ENCODE results near the gene ACAD8.

ACAD8 gene

GRCh38 chr11:134289789-134290188 lies 36.4 kb downstream of the ACAD8 start:
- Histone ChIP-seq H3K9ac (ENCODE audit: low read length) (no peak overlapping the region), H3K27me3 (ENCODE audit: control insufficient read depth, insufficient read depth, low read length) (no peaks in the 10 kb centered on the region), H3K36me3 (ENCODE audit: control insufficient read depth, insufficient read depth, low read length) (no peaks in the 10 kb centered on the region), H3K27ac (ENCODE audit: low read depth, low read length) (no peak overlapping the region), H3K4me1 (ENCODE audit: control insufficient read depth, insufficient read depth, low read length) (no peaks in the 10 kb centered on the region), H3K4me3 (ENCODE audit: low read length) (no peak overlapping the region)

DNA sequence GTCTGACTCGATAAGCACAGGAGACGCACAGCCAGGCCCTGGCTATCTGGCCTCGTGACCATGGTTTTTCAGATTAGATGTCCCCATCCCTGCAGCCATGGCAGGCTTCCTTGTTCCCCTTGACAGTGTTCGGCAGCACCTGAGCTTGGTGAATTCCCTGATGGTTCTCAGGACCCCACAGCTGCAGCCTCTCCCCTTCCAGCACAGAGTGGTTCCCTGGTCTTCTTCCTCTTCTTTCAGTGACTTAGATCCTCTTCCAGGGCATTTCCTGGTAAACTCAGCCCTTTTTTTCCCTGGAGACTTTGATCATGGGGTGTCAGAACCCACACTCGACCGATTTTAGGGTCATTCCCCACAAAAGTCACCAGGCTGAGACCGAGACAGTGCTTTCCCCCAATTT lies 37.3 kb downstream of the ACAD8 start:
- no peaks in the 10 kb centered on the region for H3K27me3 ChIP-seq (ENCODE audit: control insufficient read depth, insufficient read depth, low read length)
- no peaks in the 10 kb centered on the region for H3K36me3 ChIP-seq (ENCODE audit: control insufficient read depth, insufficient read depth, low read length)
- no peak overlapping the region for H3K4me3 ChIP-seq (ENCODE audit: low read length)
- no peak overlapping the region for H3K27ac ChIP-seq (ENCODE audit: low read depth, low read length)
- H3K4me1 ChIP-seq (ENCODE audit: control insufficient read depth, insufficient read depth, low read length) = no peaks in the 10 kb centered on the region
- no peak overlapping the region for H3K9ac ChIP-seq (ENCODE audit: low read length)

GRCh38 chr11:134291196-134291595 lies 37.8 kb downstream of the ACAD8 start:
- Histone ChIP-seq H3K36me3 (ENCODE audit: control insufficient read depth, insufficient read depth, low read length) (no peaks in the 10 kb centered on the region), H3K27me3 (ENCODE audit: control insufficient read depth, insufficient read depth, low read length) (no peaks in the 10 kb centered on the region), H3K4me3 (ENCODE audit: low read length) (no peak overlapping the region), H3K9ac (ENCODE audit: low read length) (no peak overlapping the region), H3K27ac (ENCODE audit: low read depth, low read length) (no peak overlapping the region), H3K4me1 (ENCODE audit: control insufficient read depth, insufficient read depth, low read length) (no peaks in the 10 kb centered on the region)

DNA sequence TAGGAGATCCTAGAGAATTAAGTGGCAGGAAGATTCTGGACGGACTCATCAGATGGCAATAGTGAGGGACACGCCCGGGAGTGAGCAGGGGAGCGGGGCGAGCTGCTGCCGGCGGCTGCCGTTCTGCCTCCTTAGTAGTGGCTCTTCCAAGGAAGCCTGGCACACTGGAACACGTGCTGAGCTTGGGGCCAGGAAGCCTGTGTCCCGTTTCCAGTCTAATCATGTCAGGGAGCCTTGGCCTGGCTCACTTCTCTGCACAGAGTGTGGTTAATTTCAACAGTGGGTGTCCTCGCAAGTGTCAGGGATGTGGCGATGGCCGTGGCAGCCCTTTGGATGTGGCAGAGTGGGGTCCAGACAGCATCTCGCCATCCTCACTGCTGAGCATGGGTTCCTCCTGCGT lies 39.3 kb downstream of the ACAD8 start:
- Histone ChIP-seq H3K27ac (ENCODE audit: low read depth, low read length) (no peak overlapping the region), H3K4me3 (ENCODE audit: low read length) (no peak overlapping the region), H3K27me3 (ENCODE audit: control insufficient read depth, insufficient read depth, low read length) (no peaks in the 10 kb centered on the region), H3K9ac (ENCODE audit: low read length) (no peak overlapping the region), H3K36me3 (ENCODE audit: control insufficient read depth, insufficient read depth, low read length) (no peaks in the 10 kb centered on the region), H3K4me1 (ENCODE audit: control insufficient read depth, insufficient read depth, low read length) (no peaks in the 10 kb centered on the region)

DNA sequence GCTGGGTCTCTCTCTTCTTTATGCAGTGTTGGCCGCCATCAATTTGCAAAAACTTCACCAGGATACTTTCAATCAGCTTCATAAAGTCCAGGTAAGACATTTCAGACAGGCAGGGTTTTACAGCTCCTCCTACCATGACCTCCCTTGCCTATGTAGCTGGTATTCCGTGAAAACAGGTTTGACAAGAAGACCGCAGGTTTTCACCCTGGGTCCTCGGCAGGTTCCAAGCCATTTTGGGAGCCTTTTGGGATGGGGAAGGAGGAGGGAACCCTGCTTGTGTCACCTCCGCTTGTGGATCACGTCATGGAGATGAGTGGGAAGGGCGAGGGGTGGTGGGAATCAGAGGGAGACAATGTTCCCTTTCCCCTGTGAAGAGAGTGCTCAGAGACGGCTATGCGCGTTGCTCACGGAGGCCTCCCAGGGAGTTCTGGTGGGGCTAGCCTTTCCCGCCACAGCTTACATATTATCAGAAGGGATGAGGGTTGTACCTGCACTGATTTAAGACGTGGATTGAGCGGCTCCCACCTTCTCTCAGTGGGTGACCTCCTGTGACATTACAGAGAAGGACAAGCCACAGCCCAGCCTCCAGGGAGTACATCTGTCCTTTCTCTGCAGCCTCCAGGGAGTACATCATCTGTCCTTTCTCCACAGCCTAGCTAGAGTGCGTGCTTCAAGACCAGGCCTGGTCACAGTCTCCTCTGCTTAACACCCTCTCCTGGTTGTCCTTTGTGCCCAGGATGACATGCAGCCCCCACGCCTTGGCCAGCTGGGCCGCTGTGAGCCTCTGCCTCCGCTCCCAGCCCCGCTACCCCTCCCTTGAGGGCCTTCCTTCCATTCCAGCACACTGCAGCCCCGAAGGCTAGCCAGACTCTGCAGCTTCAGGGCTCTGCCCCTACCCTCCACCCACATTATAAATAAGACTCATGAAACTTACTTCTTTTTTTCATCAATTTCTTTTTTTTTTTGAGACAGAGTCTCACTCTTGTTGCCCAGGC lies 40.0 kb downstream of the ACAD8 start:
- no peak overlapping the region for H3K27ac ChIP-seq (ENCODE audit: low read depth, low read length)
- no peak overlapping the region for H3K9ac ChIP-seq (ENCODE audit: low read length)
- no peaks in the 10 kb centered on the region for H3K4me1 ChIP-seq (ENCODE audit: control insufficient read depth, insufficient read depth, low read length)
- no peaks in the 10 kb centered on the region for H3K36me3 ChIP-seq (ENCODE audit: control insufficient read depth, insufficient read depth, low read length)
- H3K27me3 ChIP-seq (ENCODE audit: control insufficient read depth, insufficient read depth, low read length) = no peaks in the 10 kb centered on the region
- no peak overlapping the region for H3K4me3 ChIP-seq (ENCODE audit: low read length)

DNA sequence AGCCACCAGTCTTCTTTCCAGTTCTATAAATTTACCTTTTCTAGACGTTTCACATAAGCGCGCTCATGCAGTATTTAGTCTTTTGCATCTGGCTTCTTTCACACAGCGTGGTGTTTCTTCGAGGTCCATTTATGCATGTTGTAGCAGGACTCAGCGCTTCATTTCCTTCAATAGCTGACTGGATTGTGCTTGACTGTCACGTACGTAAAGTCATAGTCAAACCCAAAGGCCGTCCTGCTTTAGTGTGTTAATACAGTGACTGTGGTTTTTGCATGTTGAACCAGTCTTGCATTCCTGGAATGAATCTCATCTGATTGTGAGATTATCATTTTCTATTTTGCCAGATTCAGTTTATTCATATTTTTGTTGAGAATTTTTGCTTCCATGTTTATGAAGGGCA lies 41.3 kb downstream of the ACAD8 start:
- Histone ChIP-seq H3K27me3 (ENCODE audit: control insufficient read depth, insufficient read depth, low read length) (no peaks in the 10 kb centered on the region), H3K27ac (ENCODE audit: low read depth, low read length) (no peak overlapping the region), H3K9ac (ENCODE audit: low read length) (no peak overlapping the region), H3K36me3 (ENCODE audit: control insufficient read depth, insufficient read depth, low read length) (no peaks in the 10 kb centered on the region), H3K4me1 (ENCODE audit: control insufficient read depth, insufficient read depth, low read length) (no peaks in the 10 kb centered on the region), H3K4me3 (ENCODE audit: low read length) (no peak overlapping the region)

DNA sequence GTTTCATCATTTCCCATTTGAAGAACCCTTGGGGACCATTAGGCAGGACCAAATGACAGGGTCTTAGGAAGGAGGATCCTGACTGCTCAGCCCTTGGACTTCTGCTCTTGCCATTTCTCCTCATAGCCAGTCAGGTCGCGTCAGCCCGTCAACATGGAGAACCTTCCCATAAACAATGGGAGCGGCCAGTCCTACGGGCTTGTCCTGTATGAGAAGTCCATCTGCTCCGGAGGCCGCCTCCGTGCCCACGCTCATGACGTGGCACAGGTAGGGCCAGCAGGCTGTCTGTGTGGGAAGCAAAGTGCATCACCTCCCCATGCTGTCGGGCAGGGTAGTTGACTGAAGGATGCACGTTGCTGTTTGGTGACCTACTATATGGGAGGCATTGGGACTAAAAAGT lies 58.9 kb downstream of the ACAD8 start:
- Histone ChIP-seq H3K4me3 (ENCODE audit: low read length) (no peak overlapping the region), H3K27ac (ENCODE audit: low read depth, low read length) (no peak overlapping the region), H3K4me1 (ENCODE audit: control insufficient read depth, insufficient read depth, low read length) (no peaks in the 10 kb centered on the region), H3K36me3 (ENCODE audit: control insufficient read depth, insufficient read depth, low read length) (no peaks in the 10 kb centered on the region), H3K9ac (ENCODE audit: low read length) (no peak overlapping the region), H3K27me3 (ENCODE audit: control insufficient read depth, insufficient read depth, low read length) (no peaks in the 10 kb centered on the region)

DNA sequence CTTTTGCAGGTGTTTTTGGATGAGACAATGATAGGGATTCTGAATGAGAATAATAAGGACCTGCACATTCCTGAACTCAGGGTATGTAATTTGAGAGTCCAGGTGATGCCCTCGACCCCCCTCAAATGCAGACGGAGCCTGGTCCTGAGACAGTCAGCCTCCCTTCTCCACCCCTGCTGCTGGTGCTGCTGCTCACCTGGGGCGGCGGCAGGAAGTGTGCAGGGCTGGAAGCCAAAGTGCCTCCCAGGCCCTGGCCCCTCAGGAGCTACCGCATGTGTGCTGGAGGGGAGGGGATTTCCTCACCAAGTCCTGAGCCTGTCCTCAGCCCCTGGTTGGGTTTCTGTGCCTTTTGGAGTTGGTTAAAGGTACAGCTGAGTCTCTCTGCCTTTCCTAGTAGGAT lies 59.4 kb downstream of the ACAD8 start:
- Histone ChIP-seq H3K36me3 (ENCODE audit: control insufficient read depth, insufficient read depth, low read length) (no peaks in the 10 kb centered on the region), H3K4me3 (ENCODE audit: low read length) (no peak overlapping the region), H3K9ac (ENCODE audit: low read length) (no peak overlapping the region), H3K27ac (ENCODE audit: low read depth, low read length) (no peak overlapping the region), H3K4me1 (ENCODE audit: control insufficient read depth, insufficient read depth, low read length) (no peaks in the 10 kb centered on the region), H3K27me3 (ENCODE audit: control insufficient read depth, insufficient read depth, low read length) (no peaks in the 10 kb centered on the region)

GRCh38 chr11:134313379-134313778 lies 60.0 kb downstream of the ACAD8 start:
- no peaks in the 10 kb centered on the region for H3K36me3 ChIP-seq (ENCODE audit: control insufficient read depth, insufficient read depth, low read length)
- H3K4me3 ChIP-seq (ENCODE audit: low read length) = no peak overlapping the region
- no peaks in the 10 kb centered on the region for H3K27me3 ChIP-seq (ENCODE audit: control insufficient read depth, insufficient read depth, low read length)

GRCh38 chr11:134313821-134314607 lies 60.6 kb downstream of the ACAD8 start:
- Histone ChIP-seq H3K27ac (ENCODE audit: low read depth, low read length) (no peak overlapping the region), H3K4me1 (ENCODE audit: control insufficient read depth, insufficient read depth, low read length) (no peaks in the 10 kb centered on the region), H3K9ac (ENCODE audit: low read length) (no peak overlapping the region)

More at GRCh38 chr11:134313379-134313778, 60.0 kb downstream of the ACAD8 start:
- Histone ChIP-seq H3K9ac (ENCODE audit: low read length) (no peak overlapping the region), H3K4me1 (ENCODE audit: control insufficient read depth, insufficient read depth, low read length) (no peaks in the 10 kb centered on the region), H3K27ac (ENCODE audit: low read depth, low read length) (no peak overlapping the region)

More at GRCh38 chr11:134313821-134314607, 60.6 kb downstream of the ACAD8 start:
- no peaks in the 10 kb centered on the region for H3K27me3 ChIP-seq (ENCODE audit: control insufficient read depth, insufficient read depth, low read length)
- H3K36me3 ChIP-seq (ENCODE audit: control insufficient read depth, insufficient read depth, low read length) = no peaks in the 10 kb centered on the region
- no peak overlapping the region for H3K4me3 ChIP-seq (ENCODE audit: low read length)

Measured in rectal smooth muscle tissue (tissue), 1 donor.